HG02973 (cell line): ENCODE measurements around the gene ADGRL3.

Source experiments
- ATAC-seq: cut with Tn5 transposase; IDR thresholded peaks from one replicate; pipeline ENCODE4 v1.9.1; 2021; ENCODE audit warnings: moderate library complexity; ENCODE audit not compliant: unreplicated experiment

The ADGRL3 gene

GRCh38 chr4:61853041-61853440 is 652.9 kb downstream of the ADGRL3 start:
- ATAC-seq = no peak

GRCh38 chr4:61860376-61860775 is 660.2 kb downstream of the ADGRL3 start:
- ATAC-seq = no peak

- ATAC-seq = no peak
Measured at GRCh38 chr4:61864286-61864685, 664.2 kb downstream of the ADGRL3 start.

- no peak for ATAC-seq
Measured at GRCh38 chr4:61866378-61867030, 666.4 kb downstream of the ADGRL3 start.

- ATAC-seq = no peak
Measured at GRCh38 chr4:61872983-61873382, 672.9 kb downstream of the ADGRL3 start.

GRCh38 chr4:61877266-61877665 is 677.1 kb downstream of the ADGRL3 start:
- no peak for ATAC-seq

- ATAC-seq = no peak
Measured at GRCh38 chr4:61877893-61878292, 677.8 kb downstream of the ADGRL3 start.

- ATAC-seq = no peak
Measured at GRCh38 chr4:61882381-61882780, 682.3 kb downstream of the ADGRL3 start.

GRCh38 chr4:61886131-61886530 is 686.0 kb downstream of the ADGRL3 start:
- no peak for ATAC-seq

- no peak for ATAC-seq
Measured at GRCh38 chr4:61889117-61889516, 689.0 kb downstream of the ADGRL3 start.

- ATAC-seq = no peak
Measured at GRCh38 chr4:61890321-61890720, 690.2 kb downstream of the ADGRL3 start.

GRCh38 chr4:61891953-61892352 is 691.8 kb downstream of the ADGRL3 start:
- ATAC-seq = no peak

- ATAC-seq = no peak
Measured at GRCh38 chr4:61896634-61897033, 696.5 kb downstream of the ADGRL3 start.

- no peak for ATAC-seq
Measured at GRCh38 chr4:61909031-61909430, 708.9 kb downstream of the ADGRL3 start.

- ATAC-seq = no peak
Measured at GRCh38 chr4:61911313-61911756, 711.2 kb downstream of the ADGRL3 start.

- ATAC-seq = no peak
Measured at GRCh38 chr4:61913619-61914018, 713.5 kb downstream of the ADGRL3 start.

- ATAC-seq = no peak
Measured at GRCh38 chr4:61915501-61915900, 715.4 kb downstream of the ADGRL3 start.

GRCh38 chr4:61918507-61918906 is 718.4 kb downstream of the ADGRL3 start:
- no peak for ATAC-seq

GRCh38 chr4:61918987-61919386 is 718.9 kb downstream of the ADGRL3 start:
- no peak for ATAC-seq

GRCh38 chr4:61919561-61919960 is 719.4 kb downstream of the ADGRL3 start:
- no peak for ATAC-seq

GRCh38 chr4:61921920-61922319 is 721.8 kb downstream of the ADGRL3 start:
- no peak for ATAC-seq

- no peak for ATAC-seq
Measured at GRCh38 chr4:61922766-61923165, 722.6 kb downstream of the ADGRL3 start.

GRCh38 chr4:61923179-61923578 is 723.1 kb downstream of the ADGRL3 start:
- no peak for ATAC-seq
